GM04503 (cell line): ENCODE results near the gene SLIT3.
"Not testable (repeated sequence)": the region's sequence is repeated elsewhere in the genome, so short reads cannot be mapped to it uniquely, and the experiment has no call there.

ENCODE experiments used
- DNase-seq: peaks from one replicate; pipeline ENCODE4 v3.0.0-alpha.2; 2012; ENCODE audit warnings: low read depth

The SLIT3 gene

DNA sequence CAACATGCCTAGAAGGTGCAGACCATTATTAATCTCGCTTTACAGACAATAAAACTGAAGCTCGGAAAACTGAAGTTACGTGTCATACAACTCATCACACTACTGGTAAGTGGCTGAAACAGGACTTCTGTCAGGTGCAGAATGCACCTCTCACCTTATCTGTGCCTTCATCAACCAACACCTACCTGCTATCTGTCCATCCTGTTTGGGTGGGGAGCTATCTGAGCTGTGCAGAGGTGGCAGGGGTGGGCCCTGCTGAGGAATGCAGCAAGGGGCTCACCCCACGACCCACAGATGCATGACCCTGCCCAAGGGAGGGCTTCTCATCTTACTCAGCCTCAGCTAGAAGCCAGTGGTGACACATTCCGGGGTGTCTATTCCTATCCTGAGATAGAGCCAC lies 81.6 kb downstream of the SLIT3 start:
- DNase-seq = no peak

- DNase-seq = no peak
Measured at GRCh38 chr5:169218861-169219260, 82.1 kb downstream of the SLIT3 start.

DNA sequence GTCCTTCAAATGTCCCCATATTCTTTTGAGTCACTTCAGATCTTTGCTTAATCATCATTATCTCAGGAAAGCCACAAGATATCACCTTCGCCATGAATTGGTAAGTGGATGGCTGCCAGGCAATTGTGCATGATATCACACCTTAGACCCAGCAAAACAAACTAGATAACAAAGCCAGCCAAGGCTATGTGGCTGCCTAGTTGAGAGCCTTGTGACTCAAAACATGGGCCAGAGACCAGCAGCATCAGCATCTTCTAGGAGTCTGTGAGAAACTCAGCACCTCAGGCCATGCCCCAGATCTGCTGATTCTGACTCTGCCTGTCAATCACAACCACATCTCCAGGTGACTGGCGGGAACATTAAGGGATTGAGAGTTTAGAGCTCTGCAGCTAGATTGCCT lies 82.8 kb downstream of the SLIT3 start:
- DNase-seq = no peak

- no peak for DNase-seq
Measured at GRCh38 chr5:169216866-169217265, 84.1 kb downstream of the SLIT3 start.

DNA sequence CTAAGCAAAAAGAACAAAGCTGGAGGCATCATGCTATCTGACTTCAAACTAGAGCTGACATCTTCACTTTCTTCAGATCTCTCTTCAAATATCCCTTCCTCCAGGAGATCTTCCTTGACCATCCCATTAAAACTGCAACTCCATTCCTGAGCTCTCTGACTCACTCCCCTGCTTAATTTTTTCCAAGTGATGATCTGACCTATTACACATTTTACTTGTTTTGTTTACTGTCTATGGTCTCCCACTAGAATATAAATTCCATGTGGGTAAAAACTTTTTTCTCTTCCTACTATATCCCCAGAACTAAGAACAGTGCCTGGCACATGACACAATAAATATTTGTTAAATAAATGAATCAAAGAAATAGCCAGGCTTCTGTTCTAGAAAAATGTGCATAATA lies 87.5 kb downstream of the SLIT3 start:
- DNase-seq = peak; percentile 80

- DNase-seq = not testable (repeated sequence)
Measured at GRCh38 chr5:169211761-169212160, 89.2 kb downstream of the SLIT3 start.

DNA sequence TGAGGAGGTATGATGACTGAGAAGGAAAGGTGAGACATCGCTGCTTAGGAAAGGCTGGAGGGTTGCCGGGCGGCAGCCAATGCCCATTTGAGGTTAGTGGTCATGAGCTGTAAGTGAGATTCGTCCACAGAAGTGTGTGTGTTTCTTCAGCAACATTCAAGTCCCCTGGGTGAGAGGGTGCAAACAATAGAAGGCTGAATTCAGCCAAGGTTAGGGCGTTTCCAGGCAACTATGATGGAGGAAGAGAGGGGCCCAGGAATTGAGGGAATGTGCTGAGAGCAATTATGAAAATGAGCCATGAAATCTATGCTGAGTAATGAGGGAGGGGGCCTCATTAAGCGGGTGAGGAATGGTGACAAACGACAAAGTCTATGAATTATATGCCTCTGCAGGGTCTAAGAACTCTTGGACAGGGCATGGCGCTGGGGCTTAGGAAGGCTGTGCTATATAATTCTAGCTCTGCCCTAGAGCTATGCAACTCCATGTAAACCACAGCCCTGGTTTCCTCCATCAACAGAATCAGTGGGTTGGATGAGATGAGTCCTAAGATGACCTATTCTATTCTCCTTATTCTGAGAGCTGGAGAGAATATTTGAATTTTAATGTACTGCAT lies 96.0 kb downstream of the SLIT3 start:
- no peak for DNase-seq

DNA sequence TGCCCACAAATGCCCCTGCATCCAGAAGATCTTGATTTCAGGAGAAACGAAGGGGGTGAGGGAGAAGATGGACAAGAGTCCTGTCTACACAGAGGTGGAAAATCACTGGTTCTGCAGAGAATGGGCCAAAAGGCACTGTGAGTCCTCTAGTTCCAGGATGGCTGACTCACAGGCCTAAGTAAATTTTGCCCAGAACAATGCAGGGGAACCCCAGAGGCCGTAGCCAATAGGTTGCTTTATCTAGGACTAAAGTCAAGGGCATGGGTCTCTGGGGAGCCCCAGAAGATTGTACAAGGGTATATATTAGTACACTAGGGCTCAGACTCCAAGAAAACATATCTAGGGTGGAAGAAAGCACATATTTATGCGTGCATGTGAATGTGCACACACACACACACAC lies 98.0 kb downstream of the SLIT3 start:
- DNase-seq = no peak

DNA sequence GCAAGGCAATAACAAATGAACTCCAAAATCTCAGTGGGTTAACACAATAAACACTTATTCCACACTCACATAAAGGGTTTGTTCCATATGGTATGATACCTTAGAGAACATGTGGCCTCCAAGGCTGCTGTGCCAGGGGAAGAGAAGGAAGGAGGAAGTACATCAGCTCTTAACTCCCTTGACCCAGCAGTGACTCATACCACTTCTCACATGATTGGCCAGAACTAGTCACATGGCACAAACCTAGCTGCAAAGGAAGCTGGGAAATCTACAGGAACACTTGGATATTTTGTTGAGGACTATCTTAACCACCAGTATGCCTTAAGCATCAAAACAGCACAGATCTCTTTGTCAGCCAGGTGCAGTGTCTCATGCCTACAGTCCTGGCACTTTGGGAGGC lies 99.3 kb downstream of the SLIT3 start:
- DNase-seq = no peak

DNA sequence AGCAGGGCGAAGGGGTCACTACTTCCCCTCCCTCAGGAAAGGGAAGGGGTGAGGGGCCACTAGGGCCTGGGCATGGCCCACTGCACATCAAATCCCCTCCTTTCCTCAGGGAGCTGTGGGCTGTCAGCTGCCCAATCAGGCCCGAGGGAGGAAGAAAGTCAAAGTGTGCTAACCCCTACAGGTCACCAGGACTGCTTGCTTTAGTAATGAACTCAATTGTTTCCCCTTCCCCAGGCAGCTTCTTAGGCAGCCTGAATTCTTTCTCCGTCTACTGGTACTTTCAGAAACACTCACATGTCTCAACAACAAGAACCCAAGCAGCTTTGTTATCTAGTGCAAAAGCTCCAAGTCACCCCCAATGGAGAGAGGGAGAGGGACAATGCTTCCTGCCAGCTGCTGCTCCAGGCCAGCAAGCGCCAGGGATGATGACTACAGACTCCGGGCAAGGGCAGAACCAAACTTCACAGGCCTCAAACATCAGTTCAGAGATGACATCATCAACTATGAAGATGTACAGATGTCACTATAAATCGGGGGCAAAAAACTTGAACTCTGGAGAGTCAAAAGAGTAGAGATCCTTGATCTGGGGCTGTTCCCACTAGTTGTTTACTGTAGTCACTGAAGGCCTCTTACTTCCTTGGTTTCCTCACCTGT lies 100.7 kb downstream of the SLIT3 start:
- DNase-seq = no peak

DNA sequence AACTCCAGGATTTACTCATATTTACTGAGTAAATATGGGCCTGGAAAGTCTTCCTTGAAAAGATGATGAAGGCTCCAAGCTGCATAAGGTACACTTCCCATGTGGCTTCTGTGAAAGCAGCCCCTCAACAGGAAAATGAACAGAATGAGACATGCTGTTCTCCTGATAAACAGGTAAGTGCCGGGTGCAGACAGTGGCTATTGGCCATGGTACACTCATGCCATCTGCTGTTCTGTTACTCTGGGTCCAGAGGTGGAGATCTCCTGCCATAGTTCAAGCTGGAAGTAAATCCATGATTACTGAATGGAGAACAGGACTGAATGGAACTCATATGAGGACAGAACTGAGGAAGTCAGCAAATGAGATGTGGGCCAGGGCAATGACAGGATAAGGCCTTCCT lies 103.6 kb downstream of the SLIT3 start:
- no peak for DNase-seq

GRCh38 chr5:169196059-169196458 lies 104.9 kb downstream of the SLIT3 start:
- DNase-seq = no peak

GRCh38 chr5:169195601-169196000 lies 105.3 kb downstream of the SLIT3 start:
- no peak for DNase-seq

- no peak for DNase-seq
Measured at GRCh38 chr5:169192536-169192935, 108.4 kb downstream of the SLIT3 start.

GRCh38 chr5:169190849-169191248 lies 110.1 kb downstream of the SLIT3 start:
- DNase-seq = no peak

- DNase-seq = no peak
Measured at GRCh38 chr5:169185626-169186025, 115.3 kb downstream of the SLIT3 start.

- DNase-seq = peak; percentile 82
Measured at GRCh38 chr5:169183576-169183975, 117.4 kb downstream of the SLIT3 start.

DNA sequence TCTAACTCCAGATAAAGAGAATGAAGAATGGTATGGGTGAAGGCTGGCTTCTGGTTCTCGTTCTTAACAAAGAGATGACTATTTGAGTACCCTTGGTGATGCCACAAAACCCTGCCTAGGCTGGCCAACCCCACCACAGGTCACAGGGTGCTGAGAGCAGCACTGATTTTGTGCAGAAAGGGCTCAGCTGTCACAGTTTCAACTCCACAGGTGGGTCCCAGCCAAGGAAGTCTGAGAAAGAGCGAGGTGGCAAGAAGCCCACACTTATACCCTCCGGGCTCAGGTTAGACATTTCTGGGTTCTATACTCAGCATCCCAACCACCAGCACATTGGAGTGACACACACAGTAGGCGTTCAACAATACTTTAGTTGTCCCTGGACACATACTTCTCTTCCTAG lies 118.1 kb downstream of the SLIT3 start:
- no peak for DNase-seq

DNA sequence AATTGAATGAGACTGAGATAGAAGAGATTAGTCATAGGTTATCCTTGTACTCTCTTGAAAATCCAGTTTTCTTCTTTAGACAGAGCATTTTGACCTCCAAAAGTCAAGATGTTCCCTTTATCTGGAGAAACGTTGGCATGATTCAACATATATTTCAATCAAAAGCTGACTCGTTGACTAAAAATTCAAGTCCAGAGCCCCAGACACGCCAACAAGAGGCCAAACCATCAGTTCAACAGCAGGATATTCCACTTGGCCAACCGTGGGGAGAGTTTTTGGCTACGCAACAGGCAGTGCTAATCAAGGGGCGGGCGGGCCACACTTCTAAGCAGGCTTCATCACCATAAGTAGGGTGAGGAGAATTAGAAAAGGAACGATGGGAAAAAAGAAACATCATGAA lies 119.1 kb downstream of the SLIT3 start:
- no peak for DNase-seq

- DNase-seq = no peak
Measured at GRCh38 chr5:169178754-169179153, 122.2 kb downstream of the SLIT3 start.

- DNase-seq = no peak
Measured at GRCh38 chr5:169178274-169178673, 122.7 kb downstream of the SLIT3 start.

- no peak for DNase-seq
Measured at GRCh38 chr5:169176709-169177694, 123.9 kb downstream of the SLIT3 start.

GRCh38 chr5:169175733-169176132 lies 125.2 kb downstream of the SLIT3 start:
- no peak for DNase-seq
